HepG2 (cell line): ENCODE results near the gene ANXA6.

Experiments used
- ADNP ChIP-seq: sonication (generic); formaldehyde crosslinking; IDR thresholded peaks from 2 replicates; pipeline ENCODE4 v1.4.0; 2020; ENCODE audit warnings: missing genetic modification reagents
- BRCA1 ChIP-seq: sonication (generic); formaldehyde crosslinking; IDR thresholded peaks from 2 replicates; pipeline ENCODE4 v1.4.0; 2020; ENCODE audit warnings: missing genetic modification reagents
- CTCF ChIP-seq: sonication (generic); formaldehyde crosslinking; IDR thresholded peaks from 2 replicates; pipeline ENCODE4 v1.5.0; 2020; ENCODE audit warnings: mild to moderate bottlenecking, missing genetic modification reagents, moderate library complexity
- MEIS2 ChIP-seq: sonication (generic); formaldehyde crosslinking; IDR thresholded peaks from 2 replicates; pipeline ENCODE4 v1.9.0; 2021; ENCODE audit warnings: mild to moderate bottlenecking, missing genetic modification reagents
- MIXL1 ChIP-seq: IDR thresholded peaks from 2 replicates; pipeline ENCODE4 v1.6.1; 2016
- SNRNP70 ChIP-seq: fragments of 200-400 bp; formaldehyde crosslinking; IDR thresholded peaks from 2 replicates; pipeline ENCODE4 v1.6.1; 2017; ENCODE audit warnings: mild to moderate bottlenecking, low read depth, low read length, moderate library complexity
- TF ChIP-seq, protein P1 (sequence below): sonication (generic); formaldehyde crosslinking; IDR thresholded peaks from 2 replicates; pipeline ENCODE4 v1.4.0; 2020; ENCODE audit warnings: missing genetic modification reagents

- no peak for TF ChIP-seq MIXL1 (CRISPR knock-in tag)
- TF ChIP-seq CTCF (CRISPR knock-in tag) = no peak
- no peak for TF ChIP-seq SNRNP70
- TF ChIP-seq MEIS2 (CRISPR knock-in tag) = no peak
- no peak for TF ChIP-seq BRCA1 (CRISPR knock-in tag)
- TF ChIP-seq ADNP = no peak
- TF ChIP-seq, protein P1, sequence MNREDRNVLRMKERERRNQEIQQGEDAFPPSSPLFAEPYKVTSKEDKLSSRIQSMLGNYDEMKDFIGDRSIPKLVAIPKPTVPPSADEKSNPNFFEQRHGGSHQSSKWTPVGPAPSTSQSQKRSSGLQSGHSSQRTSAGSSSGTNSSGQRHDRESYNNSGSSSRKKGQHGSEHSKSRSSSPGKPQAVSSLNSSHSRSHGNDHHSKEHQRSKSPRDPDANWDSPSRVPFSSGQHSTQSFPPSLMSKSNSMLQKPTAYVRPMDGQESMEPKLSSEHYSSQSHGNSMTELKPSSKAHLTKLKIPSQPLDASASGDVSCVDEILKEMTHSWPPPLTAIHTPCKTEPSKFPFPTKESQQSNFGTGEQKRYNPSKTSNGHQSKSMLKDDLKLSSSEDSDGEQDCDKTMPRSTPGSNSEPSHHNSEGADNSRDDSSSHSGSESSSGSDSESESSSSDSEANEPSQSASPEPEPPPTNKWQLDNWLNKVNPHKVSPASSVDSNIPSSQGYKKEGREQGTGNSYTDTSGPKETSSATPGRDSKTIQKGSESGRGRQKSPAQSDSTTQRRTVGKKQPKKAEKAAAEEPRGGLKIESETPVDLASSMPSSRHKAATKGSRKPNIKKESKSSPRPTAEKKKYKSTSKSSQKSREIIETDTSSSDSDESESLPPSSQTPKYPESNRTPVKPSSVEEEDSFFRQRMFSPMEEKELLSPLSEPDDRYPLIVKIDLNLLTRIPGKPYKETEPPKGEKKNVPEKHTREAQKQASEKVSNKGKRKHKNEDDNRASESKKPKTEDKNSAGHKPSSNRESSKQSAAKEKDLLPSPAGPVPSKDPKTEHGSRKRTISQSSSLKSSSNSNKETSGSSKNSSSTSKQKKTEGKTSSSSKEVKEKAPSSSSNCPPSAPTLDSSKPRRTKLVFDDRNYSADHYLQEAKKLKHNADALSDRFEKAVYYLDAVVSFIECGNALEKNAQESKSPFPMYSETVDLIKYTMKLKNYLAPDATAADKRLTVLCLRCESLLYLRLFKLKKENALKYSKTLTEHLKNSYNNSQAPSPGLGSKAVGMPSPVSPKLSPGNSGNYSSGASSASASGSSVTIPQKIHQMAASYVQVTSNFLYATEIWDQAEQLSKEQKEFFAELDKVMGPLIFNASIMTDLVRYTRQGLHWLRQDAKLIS (CRISPR knock-in tag) = no peak
Observed at GRCh38 chr5:151127926-151128325, 29.7 kb downstream of the ANXA6 start.
